BLaER1 treated with 17β-estradiol and CSF1 and Interleukin-3, amounts not matched to agents 10 nM and 100 nM (cell line): ENCODE results near the gene SLC11A1.

Source experiments
- H3K27ac ChIP-seq, 11 experiments: shearing (Covaris generic); formaldehyde crosslinking; 2 replicates each; pipeline ENCODE4 v1.8.1; 2022
- H3K27me3 ChIP-seq, 11 experiments: shearing (Covaris generic); formaldehyde crosslinking; 2 replicates each; pipeline ENCODE4 v1.8.1; 2022
- H3K36me3 ChIP-seq, 11 experiments: shearing (Covaris generic); formaldehyde crosslinking; 2 replicates each; pipeline ENCODE4 v1.8.1; 2022
- H3K4me1 ChIP-seq, 10 experiments: shearing (Covaris generic); formaldehyde crosslinking; 2 replicates each; pipeline ENCODE4 v1.8.1; 2022
- H3K4me2 ChIP-seq, 11 experiments: shearing (Covaris generic); formaldehyde crosslinking; 2 replicates each; pipeline ENCODE4 v1.8.1; 2022
- H3K4me3 ChIP-seq, 10 experiments: shearing (Covaris generic); formaldehyde crosslinking; 2 replicates each; pipeline ENCODE4 v1.8.1; 2022
- H3K9ac ChIP-seq, 11 experiments: shearing (Covaris generic); formaldehyde crosslinking; 2 replicates each; pipeline ENCODE4 v1.8.1; 2022
- H3K9me3 ChIP-seq, 11 experiments: shearing (Covaris generic); formaldehyde crosslinking; replicated peaks in 1 of 11; 2 replicates each; pipeline ENCODE4 v1.8.1; 2022
- H4K20me1 ChIP-seq, 11 experiments: shearing (Covaris generic); formaldehyde crosslinking; 2 replicates each; pipeline ENCODE4 v1.8.1; 2022
- Cebpa-rat ChIP-seq, 11 experiments: shearing (Covaris generic); IDR thresholded peaks; 2 replicates each; pipeline ENCODE4 v1.8.1; 2022

Gene SLC11A1

DNA sequence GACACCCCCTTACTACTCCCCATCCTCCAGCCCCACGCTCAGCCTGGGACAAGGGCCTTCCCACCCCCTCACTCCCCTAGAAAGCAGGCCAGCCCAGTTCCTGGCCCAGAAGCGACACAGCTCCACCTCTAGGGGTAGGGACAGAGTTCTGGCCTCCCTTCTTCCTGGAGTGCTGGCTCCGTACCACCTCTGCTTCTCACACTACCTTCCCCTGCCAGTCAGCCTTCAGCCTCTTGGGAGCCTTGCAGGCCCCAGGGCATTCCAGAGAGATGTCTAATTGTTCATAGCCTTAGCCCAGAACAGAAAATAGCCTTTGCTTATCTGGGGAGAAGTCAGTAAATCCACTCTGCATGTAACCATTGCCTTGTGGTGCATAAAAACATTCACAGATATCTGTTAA lies 38.5 kb upstream of the SLC11A1 start:
- no peaks in the 10 kb centered on the region for H3K27me3 ChIP-seq
- peaks cover 0 to 14% (median 7%) of the 10 kb centered on the region in 10 experiments; a peak in 9 of 20 replicates for H3K4me1 ChIP-seq
- no peak overlapping the region for H3K9ac ChIP-seq
- no peak overlapping the region for H3K27ac ChIP-seq
- H3K4me2 ChIP-seq: 0 out of 22 replicates have a peak overlapping the region, but pooled peaks of 1 of the 11 experiments have one; percentile 6
- peaks cover 0 to 8% (median under 1%) of the 10 kb centered on the region in 11 experiments; a peak in 5 of 22 replicates for H3K9me3 ChIP-seq
- H3K4me3 ChIP-seq: no peak overlapping the region
- TF ChIP-seq Cebpa-rat (IDR thresholded peaks at IDR 0.05): no peak
- H4K20me1 ChIP-seq: no peaks in the 10 kb centered on the region; a peak in 1 of 22 replicates
- H3K36me3 ChIP-seq: peaks cover 0 to 93% (median 0%) of the 10 kb centered on the region in 11 experiments; a peak in 10 of 22 replicates

DNA sequence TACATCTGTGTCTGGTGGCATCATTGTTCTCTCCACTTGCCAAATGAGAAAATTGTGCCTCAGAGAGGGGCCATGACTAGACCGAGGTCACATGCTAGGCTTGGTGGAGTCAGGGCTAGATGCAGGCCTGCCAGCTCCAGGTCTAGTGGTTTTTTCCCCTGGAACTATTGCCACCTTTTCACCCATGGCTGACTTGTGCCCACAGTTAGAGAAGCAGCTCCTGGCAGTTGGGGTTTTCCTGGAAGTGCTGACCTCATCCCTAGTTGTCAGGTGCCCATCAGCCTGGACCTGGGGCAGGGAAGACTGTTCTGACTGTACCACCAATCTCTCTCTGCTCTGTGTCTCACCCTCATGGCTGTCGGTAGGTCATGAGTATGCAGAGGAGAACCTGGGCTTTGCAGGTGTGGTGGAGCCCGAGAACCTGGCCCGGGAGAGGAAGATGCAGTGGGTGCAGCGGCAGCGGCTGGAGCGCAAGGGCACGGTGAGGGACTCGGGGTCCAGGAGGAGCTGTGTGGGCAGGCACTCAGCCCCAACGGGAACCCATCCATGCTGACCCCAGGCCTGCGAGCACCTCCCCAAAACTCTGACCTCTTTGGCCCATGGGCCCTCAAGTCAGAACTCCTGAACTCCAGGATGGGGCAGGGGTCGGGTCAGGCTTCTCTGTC lies 37.9 kb upstream of the SLC11A1 start:
- Histone ChIP-seq H3K4me3 (no peak overlapping the region), H3K36me3 (peaks cover 0 to 87% (median 0%) of the 10 kb centered on the region in 11 experiments; a peak in 10 of 22 replicates), H4K20me1 (no peaks in the 10 kb centered on the region; a peak in 1 of 22 replicates), H3K9me3 (peaks cover 0 to 14% (median 6%) of the 10 kb centered on the region in 11 experiments; a peak in 15 of 22 replicates), H3K27ac (no peak overlapping the region), H3K4me1 (peaks cover 0 to 14% (median 7%) of the 10 kb centered on the region in 10 experiments; a peak in 9 of 20 replicates), H3K9ac (no peak overlapping the region), H3K27me3 (no peaks in the 10 kb centered on the region), H3K4me2 (no peak overlapping the region)
- no peak for TF ChIP-seq Cebpa-rat (IDR thresholded peaks at IDR 0.05)

DNA sequence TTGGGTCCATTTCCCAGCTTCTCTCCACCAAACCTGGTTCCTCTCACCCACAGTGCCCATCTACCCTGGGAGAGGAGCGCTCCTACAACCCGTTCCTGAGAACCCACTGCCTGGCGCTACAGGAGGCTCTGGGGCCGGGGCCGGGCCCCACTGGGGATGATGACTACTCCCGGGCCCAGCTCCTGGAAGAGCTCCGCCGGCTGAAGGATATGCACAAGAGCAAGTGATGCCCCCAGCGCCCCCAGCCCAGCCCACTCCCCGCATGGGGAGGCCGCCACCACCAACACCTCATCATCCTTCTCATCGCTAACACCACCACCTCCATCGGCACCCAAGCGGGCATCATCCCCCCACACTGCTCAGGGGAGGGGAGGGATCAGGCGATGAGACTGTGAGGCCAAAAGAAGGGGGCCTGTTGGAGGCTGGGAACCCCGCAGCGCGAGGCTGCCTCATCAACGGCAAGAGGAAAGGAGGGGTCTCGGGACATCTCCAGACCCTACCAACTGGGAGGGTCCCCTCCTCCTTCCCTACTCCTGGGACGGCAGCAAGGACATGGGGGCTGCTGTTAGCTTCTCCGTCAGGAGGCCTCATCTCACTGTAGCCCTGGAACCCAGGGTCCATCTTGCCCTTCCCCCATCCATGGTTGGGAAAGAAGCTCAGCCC lies 37.2 kb upstream of the SLC11A1 start:
- H3K27me3 ChIP-seq: no peaks in the 10 kb centered on the region
- no peak overlapping the region for H3K4me2 ChIP-seq
- no peaks in the 10 kb centered on the region; a peak in 1 of 22 replicates for H4K20me1 ChIP-seq
- H3K9me3 ChIP-seq: peaks cover 6 to 21% (median 13%) of the 10 kb centered on the region in 11 experiments; a peak in 20 of 22 replicates
- H3K4me3 ChIP-seq: no peak overlapping the region
- H3K4me1 ChIP-seq: peaks cover 0 to 14% (median 7%) of the 10 kb centered on the region in 10 experiments; a peak in 9 of 20 replicates
- H3K27ac ChIP-seq: no peak overlapping the region
- H3K36me3 ChIP-seq: peaks cover 0 to 80% (median 0%) of the 10 kb centered on the region in 11 experiments; a peak in 10 of 22 replicates
- H3K9ac ChIP-seq: no peak overlapping the region
- no peak for TF ChIP-seq Cebpa-rat (IDR thresholded peaks at IDR 0.05)

DNA sequence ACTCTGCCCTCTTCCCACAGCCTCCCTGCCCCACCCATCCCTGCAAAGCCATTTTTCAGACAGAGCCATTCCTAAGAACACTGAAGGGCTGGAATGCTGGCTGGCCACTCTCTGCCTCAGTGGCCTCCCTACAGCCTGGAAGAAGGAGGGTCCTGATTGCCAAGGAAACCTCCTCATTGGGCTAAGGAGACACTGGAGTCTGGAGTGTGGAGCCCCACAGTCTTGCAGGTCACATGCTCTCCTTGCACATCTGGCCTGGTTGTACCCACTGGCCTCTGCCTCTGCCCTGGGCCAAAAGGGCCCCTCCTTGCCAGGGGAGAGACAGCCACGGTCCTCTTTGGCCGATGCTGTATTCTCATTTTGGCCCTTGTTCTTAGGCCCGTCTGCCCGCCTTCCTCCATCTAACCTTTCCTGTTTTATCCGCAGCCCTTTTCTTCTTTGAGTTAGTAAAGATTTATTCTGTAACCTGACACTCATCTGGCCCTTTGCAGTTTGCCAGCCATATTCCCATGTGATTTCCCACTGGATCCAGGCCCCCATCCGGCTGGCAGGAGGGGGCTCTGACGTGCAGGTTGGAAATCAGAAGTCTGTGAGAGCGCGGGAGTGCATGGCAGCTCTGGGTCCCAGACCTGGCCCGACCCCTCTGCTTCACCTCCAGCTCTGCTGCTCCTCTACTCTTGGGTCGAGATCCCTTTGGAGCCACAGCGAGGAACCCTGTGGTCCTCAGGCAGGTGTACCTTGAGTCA lies 36.4 kb upstream of the SLC11A1 start:
- Histone ChIP-seq H3K27ac (no peak overlapping the region), H3K27me3 (no peaks in the 10 kb centered on the region), H3K4me1 (peaks cover 0 to 14% (median 7%) of the 10 kb centered on the region in 10 experiments; a peak in 9 of 20 replicates), H3K36me3 (peaks cover 0 to 73% (median 0%) of the 10 kb centered on the region in 11 experiments; a peak in 10 of 22 replicates), H3K9ac (peak overlapping the region in 1 of 11 experiments; percentile 3; a peak in 1 of 22 replicates), H3K4me2 (no peak overlapping the region), H3K9me3 (peaks cover 13 to 28% (median 21%) of the 10 kb centered on the region in 11 experiments), H3K4me3 (no peak overlapping the region), H4K20me1 (no peaks in the 10 kb centered on the region; a peak in 1 of 22 replicates)
- TF ChIP-seq Cebpa-rat (IDR thresholded peaks at IDR 0.05): no peak

DNA sequence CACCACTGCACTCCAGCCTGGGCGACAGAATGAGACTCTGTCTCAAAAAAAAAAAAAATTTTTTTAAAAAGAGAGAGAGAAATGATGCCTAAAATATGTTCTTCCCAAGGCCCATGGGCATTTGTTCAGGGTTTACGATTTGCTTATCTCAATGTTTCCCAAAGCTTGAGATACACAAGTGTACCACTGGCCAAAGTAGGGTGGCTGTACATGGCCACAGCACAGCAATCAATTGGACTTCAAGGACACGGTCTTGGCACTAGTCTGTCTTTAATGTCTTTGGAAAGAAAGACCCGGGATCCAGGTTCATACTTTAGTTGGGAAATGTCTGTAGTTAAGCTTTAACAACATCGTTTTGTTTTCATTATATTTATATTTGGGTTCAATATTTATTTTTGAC lies 34.9 kb upstream of the SLC11A1 start:
- Histone ChIP-seq H3K4me3 (no peak overlapping the region), H3K27me3 (no peaks in the 10 kb centered on the region), H3K36me3 (peaks cover 0 to 58% (median 0%) of the 10 kb centered on the region in 11 experiments; a peak in 10 of 22 replicates), H3K9ac (no peak overlapping the region), H3K4me2 (no peak overlapping the region), H3K4me1 (peaks cover 0 to 8% (median 0%) of the 10 kb centered on the region in 10 experiments; a peak in 4 of 20 replicates), H3K27ac (no peak overlapping the region), H3K9me3 (peaks cover 28 to 43% (median 36%) of the 10 kb centered on the region in 11 experiments), H4K20me1 (no peaks in the 10 kb centered on the region; a peak in 1 of 22 replicates)
- no peak for TF ChIP-seq Cebpa-rat (IDR thresholded peaks at IDR 0.05)

DNA sequence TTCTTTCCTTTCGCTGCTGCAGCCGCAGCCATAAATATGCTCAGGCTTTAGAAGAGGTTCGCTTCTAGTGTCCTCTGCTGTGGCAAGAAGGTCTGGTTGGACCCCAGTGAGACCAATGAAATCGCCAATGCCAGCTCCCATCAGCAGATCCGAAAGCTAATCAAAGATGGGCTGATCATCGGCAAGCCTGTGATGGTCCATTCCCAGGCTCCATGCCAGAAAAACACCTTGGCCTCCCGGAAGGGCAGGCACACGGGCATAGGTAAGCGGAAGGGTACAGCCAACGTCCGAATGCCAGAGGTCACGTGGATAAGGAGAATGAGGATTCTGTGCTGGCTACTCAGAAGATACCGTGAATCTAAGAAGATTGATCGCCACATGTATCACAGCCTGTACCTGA lies 28.0 kb upstream of the SLC11A1 start:
- H3K9me3 ChIP-seq: peaks cover 33 to 54% (median 41%) of the 10 kb centered on the region in 11 experiments

DNA sequence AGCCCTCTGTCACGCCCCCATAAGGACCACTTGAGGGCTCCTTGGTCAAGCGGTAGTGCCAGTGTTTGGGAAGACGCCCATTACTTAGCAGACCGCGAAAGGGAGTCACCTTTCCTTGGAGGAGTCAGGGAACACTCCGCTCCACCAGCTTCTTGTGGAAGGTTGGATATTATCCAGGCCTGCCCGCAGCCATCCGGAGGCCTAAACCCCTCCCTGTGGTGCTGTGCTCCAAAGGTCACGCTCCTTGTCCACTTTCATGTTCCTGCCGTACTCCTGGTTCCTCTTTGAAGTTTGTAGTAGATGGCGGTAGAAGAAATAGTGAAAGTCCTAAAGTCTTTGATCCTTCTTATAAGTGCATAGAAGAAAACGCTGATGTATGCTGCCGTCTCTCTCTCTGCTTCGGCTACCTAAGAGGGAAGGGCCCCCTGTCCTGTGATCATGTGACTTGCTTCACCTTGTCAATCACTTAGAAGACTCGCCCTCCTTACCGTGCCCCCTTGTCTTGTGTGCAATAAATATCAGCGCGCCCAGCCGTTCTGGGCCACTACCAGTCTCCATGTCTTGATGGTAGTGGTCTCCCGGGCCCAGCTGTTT lies 27.1 kb upstream of the SLC11A1 start:
- H4K20me1 ChIP-seq: no peaks in the 10 kb centered on the region
- TF ChIP-seq Cebpa-rat (IDR thresholded peaks at IDR 0.05): no peak
- H3K27ac ChIP-seq: no peak overlapping the region
- peaks cover 9 to 43% (median 24%) of the 10 kb centered on the region in 10 experiments for H3K4me1 ChIP-seq
- H3K9ac ChIP-seq: no peak overlapping the region
- no peaks in the 10 kb centered on the region for H3K27me3 ChIP-seq
- H3K4me2 ChIP-seq: no peak overlapping the region
- no peaks in the 10 kb centered on the region for H3K36me3 ChIP-seq
- H3K4me3 ChIP-seq: no peak overlapping the region
- H3K9me3 ChIP-seq: peaks cover 24 to 45% (median 32%) of the 10 kb centered on the region in 11 experiments

More for the DNA sequence above, 28.0 kb upstream of the SLC11A1 start:
- Histone ChIP-seq H3K4me2 (no peak overlapping the region), H3K27ac (no peak overlapping the region), H3K9ac (no peak overlapping the region), H3K4me1 (peaks cover 0 to 34% (median 15%) of the 10 kb centered on the region in 10 experiments; a peak in 17 of 20 replicates), H4K20me1 (no peaks in the 10 kb centered on the region), H3K36me3 (no peaks in the 10 kb centered on the region), H3K4me3 (no peak overlapping the region), H3K27me3 (no peaks in the 10 kb centered on the region)
- no peak for TF ChIP-seq Cebpa-rat (IDR thresholded peaks at IDR 0.05)
